HG03342 (cell line): Measurements from ENCODE around the gene FGFBP2.
"Not testable (repeated sequence)": the region's sequence is repeated elsewhere in the genome, so short reads cannot be mapped to it uniquely, and the experiment has no call there.

Experiments
- ATAC-seq: cut with Tn5 transposase; IDR thresholded peaks from one replicate; pipeline ENCODE4 v1.9.1; 2021; ENCODE audit warnings: mild to moderate bottlenecking, moderate library complexity; ENCODE audit not compliant: unreplicated experiment

FGFBP2 gene

DNA sequence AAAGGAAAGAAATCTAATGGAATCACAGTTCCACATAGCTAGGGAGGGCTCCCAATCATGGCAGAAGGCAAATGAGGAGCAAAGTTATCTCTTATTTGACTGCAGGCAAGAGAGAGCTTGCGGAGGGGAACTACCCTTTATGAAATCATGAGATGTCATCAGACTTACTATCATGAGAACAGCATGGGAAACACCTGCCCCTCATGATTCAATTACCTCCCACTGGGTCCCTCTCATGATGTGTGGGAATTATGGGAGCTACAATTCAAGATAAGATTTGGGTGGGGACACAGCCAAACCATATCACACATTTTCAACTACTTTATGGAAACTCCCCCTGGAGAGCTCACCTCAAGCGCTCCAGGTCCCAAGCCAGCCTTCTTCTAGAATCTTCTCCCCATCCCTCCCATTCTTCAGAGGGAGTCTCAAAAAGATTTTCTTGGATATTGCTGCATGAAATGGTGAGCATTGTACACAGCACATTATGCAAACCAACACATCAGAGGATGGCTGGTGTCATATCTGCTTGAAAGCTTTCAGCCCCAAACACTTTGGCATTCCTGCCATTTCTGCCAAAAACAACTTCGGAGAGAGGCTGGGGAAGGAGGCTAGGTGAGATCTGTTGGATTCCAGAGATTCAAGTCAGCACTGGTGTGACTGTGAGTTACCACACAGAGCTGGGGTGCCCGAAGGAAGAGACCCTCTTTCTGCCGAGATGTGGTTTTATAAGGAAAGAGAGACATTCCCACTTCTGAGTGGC, 31.3 kb downstream of the FGFBP2 start:
- no peak for ATAC-seq

DNA sequence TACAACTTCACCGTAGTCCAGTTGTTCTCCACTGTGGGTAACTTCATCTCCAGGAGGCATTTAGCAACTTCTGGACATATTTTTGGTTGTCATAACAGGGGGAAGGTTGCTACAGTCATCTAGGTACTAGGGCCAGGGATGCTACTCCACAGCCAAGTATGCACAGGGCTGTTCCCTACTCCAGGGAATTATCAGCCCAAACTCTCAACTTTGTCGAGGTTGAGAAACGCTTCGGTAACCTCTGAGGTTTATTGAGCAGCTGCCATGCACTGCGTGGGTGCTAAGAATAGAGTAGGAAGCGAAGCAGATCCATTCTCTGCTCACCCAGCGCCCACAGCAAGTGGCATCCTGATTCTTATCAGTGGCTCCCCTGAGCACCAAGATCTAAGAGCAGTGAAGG, 32.7 kb downstream of the FGFBP2 start:
- ATAC-seq = peak; percentile 42

DNA sequence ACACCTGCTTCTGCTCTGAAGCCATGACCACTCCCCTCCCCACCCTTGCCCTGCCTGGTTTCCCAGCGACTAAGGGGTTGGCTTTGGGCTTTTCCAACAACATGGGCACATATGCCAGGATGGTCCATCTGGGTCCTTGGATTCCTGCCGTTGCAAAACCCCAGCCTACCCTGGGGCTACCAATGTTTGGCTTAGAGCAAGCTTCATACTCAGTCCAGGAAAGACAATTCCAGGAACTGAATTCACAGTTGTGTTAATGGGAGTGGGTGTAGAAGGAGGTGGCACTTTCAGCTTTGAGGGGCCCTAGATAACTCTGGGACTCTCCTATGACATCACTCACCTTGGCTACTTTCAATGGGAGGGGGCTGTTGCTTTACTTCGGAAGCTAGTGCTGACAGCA, 33.4 kb downstream of the FGFBP2 start:
- ATAC-seq = no peak

DNA sequence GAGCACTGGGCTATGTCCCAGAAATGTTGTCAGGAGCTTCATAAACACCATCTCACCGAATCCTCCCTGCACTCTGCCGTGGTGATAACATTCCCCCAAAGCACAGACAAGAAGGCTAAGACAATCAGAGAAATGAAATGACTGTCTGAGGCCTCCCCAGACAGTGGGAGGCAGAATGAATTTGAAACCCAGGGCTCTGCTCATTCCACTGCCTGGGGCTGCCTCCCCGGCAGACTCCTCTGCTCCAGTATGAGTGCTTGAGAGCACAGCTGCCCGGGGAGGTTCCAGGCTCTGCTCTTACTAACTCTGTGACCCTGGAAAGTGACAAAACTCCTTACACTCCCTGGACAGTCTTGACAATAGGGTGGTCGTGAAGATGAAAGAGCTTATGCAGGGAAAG, 34.1 kb downstream of the FGFBP2 start:
- ATAC-seq = no peak

DNA sequence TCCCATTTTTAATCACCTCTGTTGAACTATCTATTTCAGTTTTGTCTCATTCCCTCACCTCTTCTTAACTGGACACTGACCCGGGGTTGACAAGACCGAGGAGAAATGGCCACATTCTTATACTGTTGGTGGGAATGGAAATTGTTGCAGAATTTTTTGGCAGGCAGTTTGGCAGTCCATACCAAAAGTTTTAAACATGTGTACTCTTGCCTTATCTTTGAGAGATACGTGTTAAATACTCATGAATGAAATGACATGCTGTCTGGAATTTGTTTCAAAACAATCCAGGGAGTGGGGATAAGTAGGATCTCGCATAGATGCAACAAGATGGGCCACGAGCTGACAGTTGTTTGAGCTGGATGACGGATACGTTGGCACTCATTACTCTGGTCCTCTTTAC, 36.5 kb downstream of the FGFBP2 start:
- ATAC-seq = no peak

DNA sequence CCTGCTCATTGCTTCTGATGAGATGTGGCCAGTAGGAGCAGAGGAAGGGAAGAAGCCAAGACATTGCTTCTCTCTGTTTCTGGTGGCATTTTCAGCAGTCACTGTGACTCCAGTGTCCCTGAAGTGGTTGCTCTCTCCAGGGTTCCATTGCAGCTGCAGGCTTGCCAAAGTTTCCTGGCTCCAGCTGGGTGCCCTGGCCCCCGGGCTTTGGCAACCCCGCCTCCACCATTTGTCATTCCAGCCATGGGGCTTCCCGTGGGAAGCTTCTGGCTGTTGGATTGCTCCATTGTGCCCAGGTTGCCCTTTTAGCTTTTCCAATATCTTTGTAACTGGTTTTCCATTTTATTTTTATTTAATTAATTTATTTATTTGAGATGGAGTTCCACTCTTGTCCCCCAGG, 37.1 kb downstream of the FGFBP2 start:
- ATAC-seq = no peak

DNA sequence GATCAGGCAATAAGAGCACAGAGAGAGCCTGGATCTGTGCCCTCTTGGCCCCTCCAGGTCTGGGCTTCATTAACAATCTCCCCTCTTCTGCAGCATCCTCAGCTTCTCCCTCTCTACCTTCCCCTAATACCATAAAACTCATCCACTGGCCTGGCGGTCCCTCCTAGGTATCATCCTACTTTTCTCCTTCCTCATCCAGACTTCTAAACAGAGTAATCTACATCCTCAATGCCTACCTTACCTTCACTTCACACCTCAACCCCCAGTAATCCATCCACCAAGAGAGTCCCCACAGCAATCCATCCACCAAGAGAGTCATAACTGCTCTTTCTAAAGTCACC, 41.4 kb downstream of the FGFBP2 start:
- no peak for ATAC-seq

DNA sequence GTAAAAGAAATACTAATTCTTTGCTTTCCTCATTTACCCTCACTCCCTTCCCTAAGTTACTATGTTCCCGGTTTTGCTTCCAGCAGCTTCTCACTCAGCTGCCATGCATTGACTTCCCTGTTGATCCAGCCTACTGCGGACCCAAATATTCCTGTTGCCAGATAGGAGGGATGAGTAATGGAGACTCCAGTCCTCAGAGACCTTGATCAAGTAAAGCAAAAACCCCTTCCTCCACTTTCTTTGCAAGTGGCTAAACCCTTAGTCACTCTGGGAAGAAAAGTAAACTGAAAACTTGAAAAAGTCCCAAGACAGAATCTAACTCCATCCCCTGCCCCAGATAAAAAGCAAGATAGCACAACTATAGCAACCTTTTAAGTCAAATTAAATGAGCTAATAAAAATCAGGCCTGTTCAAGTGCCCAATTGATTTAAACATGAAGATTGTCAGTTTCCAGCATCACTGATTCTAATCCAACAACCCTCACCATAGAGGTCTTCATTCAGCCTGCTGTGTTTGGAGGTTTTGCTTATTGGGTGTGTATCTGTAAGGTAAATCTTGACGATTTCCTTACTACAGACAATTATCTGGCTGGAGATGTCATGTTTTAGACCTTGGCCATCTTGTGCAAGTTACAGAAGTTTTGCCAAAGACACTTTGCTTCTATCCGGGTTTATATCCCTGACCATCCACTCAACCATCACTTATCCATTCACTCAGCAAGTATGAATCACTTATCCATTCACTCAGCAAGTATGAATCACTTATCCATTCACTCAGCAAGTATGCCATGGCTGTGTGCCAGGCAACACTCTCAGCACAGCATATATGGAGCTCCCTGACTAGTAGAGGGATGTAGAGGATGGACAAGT, 42.0 kb downstream of the FGFBP2 start:
- ATAC-seq = no peak

DNA sequence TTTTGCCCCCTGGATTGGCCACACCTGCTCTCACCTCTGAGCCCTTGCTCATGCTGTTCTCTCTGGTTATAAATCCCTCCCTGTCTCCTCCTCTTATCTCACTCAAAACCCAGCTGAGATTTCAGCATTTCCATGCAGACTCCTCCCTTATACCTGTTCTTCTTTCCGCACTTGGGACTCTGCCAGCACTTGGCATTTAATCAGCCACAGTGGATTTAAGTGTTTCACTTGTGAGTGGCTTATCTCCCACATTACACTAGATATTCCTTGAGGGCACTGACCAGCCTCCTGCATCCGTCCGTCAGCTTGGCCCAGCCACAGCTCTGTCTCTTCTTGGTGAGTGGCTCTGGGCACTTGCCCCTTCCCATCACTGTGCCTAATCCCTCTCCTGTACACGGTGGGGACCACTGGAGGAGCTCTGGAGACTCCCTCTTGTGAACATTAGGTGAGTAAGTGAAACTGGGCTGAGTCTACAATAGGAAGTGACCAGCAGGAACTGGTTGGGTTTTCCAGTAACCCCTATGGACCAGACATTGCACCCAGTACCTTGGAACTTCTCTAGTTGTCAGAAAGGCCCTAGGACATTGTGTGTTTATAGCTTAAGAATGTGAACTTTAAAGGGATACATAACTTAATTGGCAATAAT, 44.4 kb downstream of the FGFBP2 start:
- no peak for ATAC-seq

DNA sequence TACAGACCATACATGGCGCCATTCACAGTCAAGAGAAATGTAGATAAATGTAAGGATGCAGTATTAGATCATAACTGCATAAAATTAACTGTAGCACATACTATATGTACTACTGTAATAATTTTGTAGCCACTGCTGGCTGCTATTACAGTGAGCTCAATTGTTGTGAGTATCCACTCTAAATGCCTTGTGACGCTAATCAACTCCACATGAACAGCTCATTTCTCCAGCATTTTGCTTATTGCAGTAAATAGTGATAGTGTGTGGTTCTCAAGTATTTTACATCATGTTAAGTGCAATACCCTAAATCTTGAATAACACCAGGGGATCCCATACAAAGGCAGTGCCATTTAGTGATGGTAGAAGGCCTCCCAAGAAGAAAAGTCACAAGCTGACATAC, 45.7 kb downstream of the FGFBP2 start:
- no peak for ATAC-seq

DNA sequence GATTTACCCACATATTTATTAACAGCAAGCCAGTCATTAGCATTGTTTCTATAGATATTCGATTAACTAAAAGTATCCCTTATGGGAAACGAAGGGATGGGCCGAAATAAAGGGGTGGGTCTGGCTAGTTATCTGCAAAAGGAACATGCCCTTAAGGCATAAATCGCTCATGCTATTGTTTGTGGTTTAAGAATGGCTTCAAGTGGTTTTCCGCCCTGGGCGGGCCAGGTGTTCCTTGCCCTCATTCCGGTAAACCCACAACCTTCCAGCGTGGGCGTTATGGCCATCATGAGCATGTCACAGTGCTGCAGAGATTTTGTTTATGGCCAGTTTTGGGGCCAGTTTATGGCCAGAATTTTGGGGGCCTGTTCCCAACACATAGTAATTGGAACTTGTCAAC, 46.6 kb downstream of the FGFBP2 start:
- not testable (repeated sequence) for ATAC-seq

DNA sequence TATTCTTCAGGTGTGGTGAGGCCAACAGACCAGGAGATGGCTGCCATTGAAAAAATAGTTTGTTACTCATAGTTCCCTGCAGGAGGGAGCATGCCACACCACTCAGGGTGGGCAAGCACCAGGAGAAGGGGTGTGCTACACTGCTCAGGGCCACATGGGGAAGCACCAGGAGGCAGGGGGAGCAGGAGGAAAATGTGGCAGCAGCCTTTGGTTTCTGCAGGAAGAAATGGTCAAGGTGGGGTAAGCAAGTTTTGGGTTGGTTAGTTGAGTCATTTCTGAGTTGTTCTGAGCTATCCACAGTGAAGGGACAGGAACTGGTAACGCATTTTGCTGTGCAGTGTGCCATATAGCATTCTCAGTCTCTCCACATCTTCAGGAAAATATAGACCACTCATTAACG, 48.2 kb downstream of the FGFBP2 start:
- no peak for ATAC-seq

DNA sequence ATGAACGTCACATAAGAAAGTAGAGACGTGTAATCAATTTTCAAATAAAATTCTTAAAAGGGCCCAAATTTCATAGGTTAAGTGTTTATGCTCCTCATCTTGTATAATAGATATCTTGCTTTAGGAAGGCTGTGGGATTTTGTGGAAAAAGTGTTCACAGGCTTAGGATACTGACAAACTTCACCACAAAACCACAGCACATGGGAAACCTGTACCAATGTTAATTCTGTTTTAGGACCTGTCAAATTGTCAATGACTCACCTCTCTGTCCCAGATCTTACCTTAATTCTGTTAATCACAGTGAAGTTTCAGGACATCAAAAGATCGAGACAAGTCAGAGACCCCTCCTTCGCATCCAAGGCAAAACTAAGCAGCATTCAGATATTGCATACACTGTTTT, 48.7 kb downstream of the FGFBP2 start:
- no peak for ATAC-seq

DNA sequence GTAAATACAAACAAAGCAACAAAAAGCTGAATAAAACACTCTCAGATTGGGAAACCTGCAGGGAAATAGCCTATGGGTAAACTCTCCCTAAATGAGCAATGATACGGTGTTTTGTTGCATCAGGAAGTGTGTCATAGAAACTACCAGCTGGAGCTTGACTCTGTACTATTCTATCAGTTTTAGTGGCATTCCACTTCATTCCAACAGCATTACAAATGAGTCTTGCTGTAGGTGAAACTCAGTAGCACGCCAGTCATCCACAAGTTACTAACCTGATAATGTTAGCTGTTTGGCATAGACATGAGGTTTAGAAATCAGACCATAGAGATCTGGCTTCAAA, 49.4 kb downstream of the FGFBP2 start:
- ATAC-seq = no peak

DNA sequence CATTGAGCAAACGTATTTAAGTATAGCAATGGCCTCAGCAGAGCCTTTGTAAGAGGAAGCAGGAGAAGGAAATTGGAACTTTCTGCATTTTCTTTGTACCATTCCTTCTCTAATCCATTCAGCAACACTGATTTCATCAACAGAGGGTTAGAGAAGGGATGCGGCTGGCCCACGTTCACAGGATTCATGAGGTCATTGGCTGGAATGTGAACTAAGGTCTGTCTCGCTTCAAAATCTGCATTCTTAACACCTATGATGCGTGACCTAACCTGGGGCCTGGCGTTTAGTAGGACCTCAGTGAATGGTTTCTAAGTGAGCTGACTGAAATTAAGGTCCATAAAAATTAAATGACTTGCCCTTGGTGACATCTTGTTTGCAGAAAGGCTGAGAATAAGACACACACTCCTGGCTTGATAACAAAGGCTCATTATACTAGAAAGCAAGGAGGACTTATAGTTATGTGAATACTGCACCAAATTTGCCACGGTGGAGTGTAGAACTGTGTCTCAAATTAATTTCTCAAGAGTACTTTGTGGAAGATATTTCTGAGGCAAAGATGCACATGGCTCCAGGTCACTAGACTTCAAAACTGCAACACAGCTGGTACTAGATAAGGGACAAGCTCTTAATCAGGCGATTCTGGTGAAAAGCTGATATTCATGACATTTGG, 49.9 kb downstream of the FGFBP2 start:
- ATAC-seq = no peak

DNA sequence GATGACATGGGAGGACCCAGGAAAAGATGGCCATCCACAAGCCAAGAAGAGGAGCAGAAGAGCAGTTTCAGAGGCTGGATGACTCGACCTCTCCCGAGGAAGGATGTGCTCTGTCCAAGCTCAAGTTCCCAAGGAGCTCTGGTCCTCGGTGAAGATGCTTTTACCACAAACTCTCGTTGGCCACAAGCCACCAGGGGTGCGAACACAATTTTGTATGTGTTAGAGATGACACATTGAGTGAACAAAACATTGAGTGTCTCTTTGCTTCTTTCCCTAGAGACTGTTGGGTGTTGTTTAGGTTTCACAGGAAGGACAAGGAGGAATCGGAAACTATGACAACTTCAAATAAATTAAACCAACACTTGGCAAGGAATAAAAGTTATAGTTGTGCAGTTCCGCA, 50.7 kb downstream of the FGFBP2 start:
- no peak for ATAC-seq
